ENCODE data around the gene NOX3. TPM values are rescaled to one million over a fixed set of nuclear protein-coding genes. Genes with fewer than 3 reads are reported as not detected.

NOX3 gene
- total and polyA plus RNA-seq, 2 donors (not counting 3 experiments of a cell fraction or from before 2014, with no cell fraction given) = not detected

DNA sequence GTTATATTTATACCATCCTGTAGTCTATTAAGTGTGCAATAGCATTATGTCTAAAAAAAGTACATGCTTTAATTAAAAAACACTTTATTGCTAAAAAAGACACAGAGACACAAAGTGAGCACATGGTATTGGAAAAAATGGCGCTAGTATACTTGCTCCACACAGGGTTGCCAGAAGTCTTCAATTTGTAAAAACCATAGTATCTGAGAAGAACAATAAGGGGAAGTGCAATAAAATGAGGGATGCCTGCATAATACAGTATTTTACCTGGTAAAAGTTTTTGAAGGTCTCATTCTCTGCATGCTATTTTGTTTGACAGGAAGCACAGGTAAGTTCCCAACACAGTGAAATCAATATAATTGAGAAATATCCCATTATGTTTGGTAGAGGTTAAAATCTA, 1.6 kb downstream of the NOX3 start:
- TF ChIP-seq POLR2A (IDR thresholded peaks at IDR 0.05; ENCODE audit: low read depth, low read length) = no peak
- no peak for TF ChIP-seq EZH2 (IDR thresholded peaks at IDR 0.05; ENCODE audit: borderline replicate concordance, low read depth, low read length, severe bottlenecking)
- TF ChIP-seq POLR2AphosphoS5 (IDR thresholded peaks at IDR 0.05; ENCODE audit: insufficient read depth, low read depth, low read length) = no peak
- TF ChIP-seq, protein P1, sequence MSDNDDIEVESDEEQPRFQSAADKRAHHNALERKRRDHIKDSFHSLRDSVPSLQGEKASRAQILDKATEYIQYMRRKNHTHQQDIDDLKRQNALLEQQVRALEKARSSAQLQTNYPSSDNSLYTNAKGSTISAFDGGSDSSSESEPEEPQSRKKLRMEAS (IDR thresholded peaks at IDR 0.05; ENCODE audit: insufficient read depth, insufficient read length) = no peak
- no peak for TF ChIP-seq MYC (IDR thresholded peaks at IDR 0.05; ENCODE audit: low read depth, low read length)
- no peak for TF ChIP-seq FOS (IDR thresholded peaks at IDR 0.05; ENCODE audit: borderline replicate concordance, insufficient read depth, low read length)
- no peak for TF ChIP-seq GATA2 (IDR thresholded peaks at IDR 0.05; ENCODE audit: insufficient read depth, insufficient read length, low read depth, low read length)
- TF ChIP-seq, protein P2, sequence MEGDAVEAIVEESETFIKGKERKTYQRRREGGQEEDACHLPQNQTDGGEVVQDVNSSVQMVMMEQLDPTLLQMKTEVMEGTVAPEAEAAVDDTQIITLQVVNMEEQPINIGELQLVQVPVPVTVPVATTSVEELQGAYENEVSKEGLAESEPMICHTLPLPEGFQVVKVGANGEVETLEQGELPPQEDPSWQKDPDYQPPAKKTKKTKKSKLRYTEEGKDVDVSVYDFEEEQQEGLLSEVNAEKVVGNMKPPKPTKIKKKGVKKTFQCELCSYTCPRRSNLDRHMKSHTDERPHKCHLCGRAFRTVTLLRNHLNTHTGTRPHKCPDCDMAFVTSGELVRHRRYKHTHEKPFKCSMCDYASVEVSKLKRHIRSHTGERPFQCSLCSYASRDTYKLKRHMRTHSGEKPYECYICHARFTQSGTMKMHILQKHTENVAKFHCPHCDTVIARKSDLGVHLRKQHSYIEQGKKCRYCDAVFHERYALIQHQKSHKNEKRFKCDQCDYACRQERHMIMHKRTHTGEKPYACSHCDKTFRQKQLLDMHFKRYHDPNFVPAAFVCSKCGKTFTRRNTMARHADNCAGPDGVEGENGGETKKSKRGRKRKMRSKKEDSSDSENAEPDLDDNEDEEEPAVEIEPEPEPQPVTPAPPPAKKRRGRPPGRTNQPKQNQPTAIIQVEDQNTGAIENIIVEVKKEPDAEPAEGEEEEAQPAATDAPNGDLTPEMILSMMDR (IDR thresholded peaks at IDR 0.05; ENCODE audit: extremely low read depth in 1 of 2, insufficient read depth in 1 of 2, low read depth in 1 of 2, low read length in 2 of 2) = no peak
- no peak for TF ChIP-seq JUN (IDR thresholded peaks at IDR 0.05; ENCODE audit: borderline replicate concordance, insufficient read depth, insufficient read length, low read depth)
- ChIA-PET CTCF (no interaction called here), POLR2A (no interaction called here)
- Histone ChIP-seq H3K27me3 (ENCODE audit: control insufficient read depth in 2 of 2, insufficient read depth in 2 of 2, low read length in 2 of 2) (no peaks in the 10 kb centered on the region), H4K20me1 (replicated peaks; ENCODE audit: control insufficient read depth, extremely low read depth, insufficient read depth, low read length) (no peaks in the 10 kb centered on the region), H3K4me1 (ENCODE audit: control insufficient read depth, extremely low read depth, insufficient read depth, low read length) (peaks cover 7% of the 10 kb centered on the region), H2AFZ (ENCODE audit: low read depth, low read length) (no peak overlapping the region), H3K9me1 (replicated peaks; ENCODE audit: control insufficient read depth, extremely low read depth, insufficient read depth, low read length) (no peaks in the 10 kb centered on the region), H3K79me2 (ENCODE audit: control insufficient read depth, insufficient read depth, low read length) (no peaks in the 10 kb centered on the region), H3K4me3 (replicated peaks in 1 of 3; ENCODE audit: insufficient read depth in 1 of 3, low read depth in 1 of 3, low read length in 3 of 3) (no peak overlapping the region), H3K9me3 (replicated peaks; ENCODE audit: control insufficient read depth, insufficient read depth, low read length) (no peaks in the 10 kb centered on the region), H3K27ac (ENCODE audit: insufficient read depth, low read depth, low read length) (no peak overlapping the region), H3K36me3 (ENCODE audit: control insufficient read depth in 2 of 2, extremely low read depth in 1 of 2, insufficient read depth in 2 of 2, low read length in 2 of 2) (no peaks in the 10 kb centered on the region), H3K4me2 (ENCODE audit: insufficient read depth, low read length) (no peak overlapping the region), H3K9ac (replicated peaks; ENCODE audit: extremely low read depth, insufficient read depth, low read length) (no peak overlapping the region)
- no TSS peak for BruUV-seq (replicated peaks)
- intact Hi-C loops (cut with micrococcal nuclease) = no loop called here
- dilution Hi-C loops (cut with MboI; ENCODE audit: extremely low pct_ligation_motif_present, low sequenced_read_pairs) = no loop called here
- FAIRE-seq (no peak), DNase-seq (ENCODE audit: low read depth, low spot score) (no peak)

Data from endothelial cell of umbilical vein (primary cell).